Suprapubic skin (tissue), 4 donors: ENCODE measurements around the gene SERAC1.

Experiments
- CTCF ChIP-seq, 2 donors: fragments of 200-600 bp in 1 of 2; fragments of 450-650 bp in 1 of 2; sonication (generic) in 1 of 2; IDR thresholded peaks; one replicate each; pipeline ENCODE4 v1.5.1; 2016 to 2019; ENCODE audit warnings: antibody characterized with exemption in 2 of 2, mild to moderate bottlenecking in 1 of 2, moderate library complexity in 1 of 2
- POLR2A ChIP-seq, 2 donors: fragments of 450-650 bp; IDR thresholded peaks; one replicate each; pipeline ENCODE4 v1.6.1; 2017; ENCODE audit warnings: antibody characterized with exemption in 2 of 2, mild to moderate bottlenecking in 2 of 2, moderate library complexity in 2 of 2
- POLR2AphosphoS5 ChIP-seq, 3 donors: sonication (generic); formaldehyde crosslinking; IDR thresholded peaks; one replicate each; pipeline ENCODE4 v1.6.1; 2017; ENCODE audit warnings: antibody characterized with exemption in 3 of 3

GRCh38 chr6:158081657-158081935, 86.5 kb downstream of the SERAC1 start:
- TF ChIP-seq CTCF (IDR thresholded peaks at IDR 0.05) (no peak), POLR2A (IDR thresholded peaks at IDR 0.05) (no peak), POLR2AphosphoS5 (IDR thresholded peaks at IDR 0.05) (no peak)
